GM10847 (cell line): ENCODE measurements around the gene GPC6.

Experiments used
- POLR2A ChIP-seq: IDR thresholded peaks from 2 replicates; pipeline ENCODE4 v1.6.1; 2011; ENCODE audit not compliant: insufficient read length; ENCODE audit errors: extremely low read depth

The GPC6 gene

GRCh38 chr13:94251831-94252608, 1025.4 kb downstream of the GPC6 start:
- TF ChIP-seq POLR2A = no peak

- no peak for TF ChIP-seq POLR2A
Measured at GRCh38 chr13:94254737-94255136, 1028.1 kb downstream of the GPC6 start.

GRCh38 chr13:94256721-94257120, 1030.1 kb downstream of the GPC6 start:
- no peak for TF ChIP-seq POLR2A

- TF ChIP-seq POLR2A = no peak
Measured at GRCh38 chr13:94259984-94260383, 1033.4 kb downstream of the GPC6 start.

- TF ChIP-seq POLR2A = no peak
Measured at GRCh38 chr13:94261163-94261562, 1034.6 kb downstream of the GPC6 start.

GRCh38 chr13:94263038-94263437, 1036.4 kb downstream of the GPC6 start:
- TF ChIP-seq POLR2A = no peak

- TF ChIP-seq POLR2A = no peak
Measured at GRCh38 chr13:94267581-94268366, 1041.2 kb downstream of the GPC6 start.

- no peak for TF ChIP-seq POLR2A
Measured at GRCh38 chr13:94268661-94269060, 1042.1 kb downstream of the GPC6 start.

GRCh38 chr13:94269557-94269956, 1043.0 kb downstream of the GPC6 start:
- no peak for TF ChIP-seq POLR2A

- TF ChIP-seq POLR2A = no peak
Measured at GRCh38 chr13:94270556-94270955, 1043.9 kb downstream of the GPC6 start.

GRCh38 chr13:94272038-94272437, 1045.4 kb downstream of the GPC6 start:
- no peak for TF ChIP-seq POLR2A

GRCh38 chr13:94280349-94280748, 1053.7 kb downstream of the GPC6 start:
- TF ChIP-seq POLR2A = no peak

- TF ChIP-seq POLR2A = no peak
Measured at GRCh38 chr13:94280845-94281244, 1054.2 kb downstream of the GPC6 start.

GRCh38 chr13:94286581-94286980, 1060.0 kb downstream of the GPC6 start:
- no peak for TF ChIP-seq POLR2A

- no peak for TF ChIP-seq POLR2A
Measured at GRCh38 chr13:94291631-94292322, 1065.2 kb downstream of the GPC6 start.

GRCh38 chr13:94292323-94292640, 1065.7 kb downstream of the GPC6 start:
- no peak for TF ChIP-seq POLR2A
